A549 (cell line): Measurements from ENCODE around the gene CCDC60. TPM values are rescaled to one million over a fixed set of nuclear protein-coding genes. Genes with fewer than 3 reads are reported as not detected.

Experiments
- ATAC-seq, 2 experiments: fragments of 200-7000 bp in 1 of 2; fragments of >200 bp in 1 of 2; cut with Nextera tagmentation in 1 of 2; cut with Tn5 transposase in 1 of 2; 3 replicates each; pipeline versions ENCODE4 v1.8.0 to v1.9.1; 2018 to 2020; ENCODE audit warnings: mild to moderate bottlenecking in 1 of 2, moderate library complexity in 1 of 2
- CTCF ChIA-PET: fragments of 300-600 bp; sonication (Branson Sonifier 250); formaldehyde crosslinking; extraction: SDS; loops from one replicate; lab custom pipeline; 2021; ENCODE audit warnings: antibody characterized with exemption, inconsistent platforms; lab: Yijun Ruan, JAX
- POLR2A ChIA-PET: fragments of 350-600 bp; formaldehyde crosslinking; extraction: SDS; loops from one replicate; lab custom pipeline; 2021; ENCODE audit warnings: antibody characterized with exemption, inconsistent platforms; lab: Yijun Ruan, JAX
- DNase-seq, 2 experiments: peaks; one replicate each; pipeline versions ENCODE4 v3.0.0 to v3.0.0-alpha.2; 2011 to 2016; ENCODE audit warnings: low read depth in 1 of 2, low spot score in 1 of 2
- FAIRE-seq: peaks from 2 replicates; lab custom pipeline; 2011; peaks lifted over from hg19 to GRCh38; lab: Jason Lieb, UNC
- H3K27ac ChIP-seq, 2 experiments: fragments of >200 bp; sonication (Bioruptor Twin); formaldehyde crosslinking; 3 replicates each; pipeline ENCODE4 v1.5.1; 2016 to 2017
- H3K4me1 ChIP-seq: fragments of >200 bp; sonication (Bioruptor Twin); formaldehyde crosslinking; 3 replicates; pipeline ENCODE4 v1.6.1; 2016
- H3K4me2 ChIP-seq: fragments of >200 bp; sonication (Bioruptor Twin); formaldehyde crosslinking; 3 replicates; pipeline ENCODE4 v1.6.1; 2016
- H3K4me3 ChIP-seq: fragments of >200 bp; sonication (Bioruptor Twin); formaldehyde crosslinking; 3 replicates; pipeline ENCODE4 v1.5.1; 2016
- H3K9me3 ChIP-seq: fragments of >200 bp; sonication (Bioruptor Twin); formaldehyde crosslinking; 3 replicates; pipeline ENCODE4 v1.6.1; 2016
- CHD4 ChIP-seq: fragments of 200-600 bp; sonication (generic); IDR thresholded peaks from 2 replicates; pipeline ENCODE4 v1.6.1; 2016; ENCODE audit warnings: antibody characterized with exemption, mild to moderate bottlenecking, borderline replicate concordance
- E2F6 ChIP-seq: IDR thresholded peaks from 2 replicates; pipeline ENCODE4 v1.6.1; 2012; ENCODE audit warnings: low read depth, borderline replicate concordance
- EHMT2 ChIP-seq: fragments of 200-600 bp; sonication (generic); IDR thresholded peaks from 2 replicates; pipeline ENCODE4 v1.6.1; 2016; ENCODE audit warnings: antibody characterized with exemption, low read depth, mild to moderate bottlenecking, moderate library complexity
- FOSB ChIP-seq: fragments of 250-450 bp; sonication (Bioruptor Pico); IDR thresholded peaks from 2 replicates; pipeline ENCODE4 v1.5.0; 2020; ENCODE audit warnings: mild to moderate bottlenecking, moderate library complexity
- FOSL2 ChIP-seq, 2 experiments: fragments of 450-650 bp in 1 of 2; fragments of >200 bp in 1 of 2; sonication (Bioruptor Twin) in 1 of 2; formaldehyde crosslinking; IDR thresholded peaks; 2 replicates each; pipeline versions ENCODE4 v1.5.0 to v1.6.1; 2016 to 2020; ENCODE audit warnings: mild to moderate bottlenecking in 1 of 2, moderate library complexity in 1 of 2
- HES2 ChIP-seq: fragments of >200 bp; sonication (Bioruptor Twin); formaldehyde crosslinking; IDR thresholded peaks from 2 replicates; pipeline ENCODE4 v1.6.1; 2016
- HEYL ChIP-seq: fragments of 250-450 bp; sonication (Bioruptor Pico); IDR thresholded peaks from 2 replicates; pipeline ENCODE4 v1.8.0; 2021; ENCODE audit warnings: mild to moderate bottlenecking, moderate library complexity
- HOXB5 ChIP-seq: fragments of 250-450 bp; sonication (Bioruptor Pico); IDR thresholded peaks from 2 replicates; pipeline ENCODE4 v1.5.0; 2020; ENCODE audit warnings: mild to moderate bottlenecking, moderate library complexity
- JUNB ChIP-seq: fragments of >200 bp; sonication (Bioruptor Twin); formaldehyde crosslinking; IDR thresholded peaks from 2 replicates; pipeline ENCODE4 v1.6.1; 2016
- RAD21 ChIP-seq, 2 experiments: fragments of >200 bp in 1 of 2; sonication (Bioruptor Twin) in 1 of 2; formaldehyde crosslinking in 1 of 2; IDR thresholded peaks in 1 of 2; conservative IDR thresholded peaks in 1 of 2; 2 replicates in 1 of 2; 3 replicates in 1 of 2; pipeline ENCODE4 v1.6.1; 2012 to 2018; ENCODE audit warnings: inconsistent platforms in 1 of 2
- RFX5 ChIP-seq: fragments of 450-650 bp; IDR thresholded peaks from 2 replicates; pipeline ENCODE4 v1.7.1; 2014; ENCODE audit warnings: antibody characterized with exemption, mild to moderate bottlenecking, moderate library complexity
- SMC3 ChIP-seq: fragments of >200 bp; sonication (Bioruptor Twin); formaldehyde crosslinking; IDR thresholded peaks from 3 replicates; pipeline ENCODE4 v1.6.1; 2018; ENCODE audit warnings: inconsistent platforms
- WGBS: methylation state at CpG from one replicate; pipeline ENCODE4 v1.1.6; 2017; ENCODE audit errors: missing lambda C conversion rate; 5-methylcytosine and 5-hydroxymethylcytosine counted together
- polyA plus RNA-seq, 4 experiments: library from polyadenylated mRNA; depleted of rRNA in 3 of 4; stranded (reverse); fragments of >200 nt; fragmentation: RNase III in 1 of 4; extraction: RNeasy Plus Mini Kit Qiagen cat#74134 plus additional on column Dnase treatment in 1 of 4; gene quantifications; 2 replicates in 3 of 4; 3 replicates in 1 of 4; pipeline ENCODE4 v1.2.3, GENCODE V29; 2011 to 2017
- TF ChIP-seq, protein P1 (sequence below): IDR thresholded peaks from 2 replicates; pipeline ENCODE4 v1.6.1; 2012
- TF ChIP-seq, protein P2 (sequence below): fragments of >200 bp; sonication (Bioruptor Twin); formaldehyde crosslinking; IDR thresholded peaks from 3 replicates; pipeline ENCODE4 v1.5.1; 2016
- TF ChIP-seq, protein P3 (sequence below): fragments of 150-350 bp; IDR thresholded peaks from 2 replicates; pipeline ENCODE4 v1.6.1; 2014; ENCODE audit warnings: low read depth, mild to moderate bottlenecking, low read length

The CCDC60 gene
- polyA plus RNA-seq, 2 of the 4 experiments (the other 2 are of a cell fraction) = 0.09 TPM; not detected in 1

GRCh38 chr12:119440803-119441360 lies 106.4 kb downstream of the CCDC60 start:
- Histone ChIP-seq H3K27ac (no peak overlapping the region), H3K4me2 (no peak overlapping the region), H3K4me3 (no peak overlapping the region), H3K9me3 (no peaks in the 10 kb centered on the region), H3K4me1 (no peaks in the 10 kb centered on the region; the same call in 2 of the 3 replicates)
- no peak for DNase-seq
- FAIRE-seq = no peak
- POLR2A ChIA-PET = no interaction called here
- TF ChIP-seq HES2 (no peak), EHMT2 (no peak), HEYL (CRISPR knock-in tag) (no peak)
- TF ChIP-seq, all 56 proteins: peak for 0
- no peak for ATAC-seq
- 22% methylated on average over 6 of the region's 6 CpGs for WGBS
- CTCF ChIA-PET = interaction anchor here (1.1 to 1.7 kb wide), 4 partner anchors 19 to 104 kb away, joined by 3 to 6 read pairs (median 4); no protein-coding TSS in a partner anchor

- WGBS = 12% methylated on average over 10 of the region's 10 CpGs
- ChIA-PET CTCF (interaction anchor here (0.6 to 7.5 kb wide), 39 partner anchors 9 to 939 kb away, joined by 3 to 98 read pairs (median 4); no protein-coding TSS in a partner anchor), POLR2A (interaction anchor here (0.5 kb wide), 1 partner anchor 98 kb away, joined by 5 read pairs; no protein-coding TSS in a partner anchor)
- peaks cover 33% of the 10 kb centered on the region for H3K4me1 ChIP-seq
- DNase-seq = peak; percentile 46 to 85
- peak; percentile 21 to 87; a peak in 4 of 6 replicates for ATAC-seq
- no peak overlapping the region for H3K27ac ChIP-seq
- no peak overlapping the region; the same call in 2 of the 3 replicates for H3K4me3 ChIP-seq
- peak overlapping the region; percentile 50; the same call in 2 of the 3 replicates for H3K4me2 ChIP-seq
- H3K9me3 ChIP-seq = no peaks in the 10 kb centered on the region
- TF ChIP-seq RAD21 (conservative IDR thresholded peaks at IDR 0.05 in 1 of 2, IDR thresholded peaks at IDR 0.05 in 1 of 2) (peak; percentile 45 to 64; a peak in 4 of 5 replicates), SMC3 (peak; percentile 55)
- TF ChIP-seq, protein P1, sequence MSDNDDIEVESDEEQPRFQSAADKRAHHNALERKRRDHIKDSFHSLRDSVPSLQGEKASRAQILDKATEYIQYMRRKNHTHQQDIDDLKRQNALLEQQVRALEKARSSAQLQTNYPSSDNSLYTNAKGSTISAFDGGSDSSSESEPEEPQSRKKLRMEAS = peak; percentile 34; the same call in 1 of the 2 replicates
- TF ChIP-seq, protein P2, sequence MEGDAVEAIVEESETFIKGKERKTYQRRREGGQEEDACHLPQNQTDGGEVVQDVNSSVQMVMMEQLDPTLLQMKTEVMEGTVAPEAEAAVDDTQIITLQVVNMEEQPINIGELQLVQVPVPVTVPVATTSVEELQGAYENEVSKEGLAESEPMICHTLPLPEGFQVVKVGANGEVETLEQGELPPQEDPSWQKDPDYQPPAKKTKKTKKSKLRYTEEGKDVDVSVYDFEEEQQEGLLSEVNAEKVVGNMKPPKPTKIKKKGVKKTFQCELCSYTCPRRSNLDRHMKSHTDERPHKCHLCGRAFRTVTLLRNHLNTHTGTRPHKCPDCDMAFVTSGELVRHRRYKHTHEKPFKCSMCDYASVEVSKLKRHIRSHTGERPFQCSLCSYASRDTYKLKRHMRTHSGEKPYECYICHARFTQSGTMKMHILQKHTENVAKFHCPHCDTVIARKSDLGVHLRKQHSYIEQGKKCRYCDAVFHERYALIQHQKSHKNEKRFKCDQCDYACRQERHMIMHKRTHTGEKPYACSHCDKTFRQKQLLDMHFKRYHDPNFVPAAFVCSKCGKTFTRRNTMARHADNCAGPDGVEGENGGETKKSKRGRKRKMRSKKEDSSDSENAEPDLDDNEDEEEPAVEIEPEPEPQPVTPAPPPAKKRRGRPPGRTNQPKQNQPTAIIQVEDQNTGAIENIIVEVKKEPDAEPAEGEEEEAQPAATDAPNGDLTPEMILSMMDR = peak; percentile 73
- TF ChIP-seq, protein P3, sequence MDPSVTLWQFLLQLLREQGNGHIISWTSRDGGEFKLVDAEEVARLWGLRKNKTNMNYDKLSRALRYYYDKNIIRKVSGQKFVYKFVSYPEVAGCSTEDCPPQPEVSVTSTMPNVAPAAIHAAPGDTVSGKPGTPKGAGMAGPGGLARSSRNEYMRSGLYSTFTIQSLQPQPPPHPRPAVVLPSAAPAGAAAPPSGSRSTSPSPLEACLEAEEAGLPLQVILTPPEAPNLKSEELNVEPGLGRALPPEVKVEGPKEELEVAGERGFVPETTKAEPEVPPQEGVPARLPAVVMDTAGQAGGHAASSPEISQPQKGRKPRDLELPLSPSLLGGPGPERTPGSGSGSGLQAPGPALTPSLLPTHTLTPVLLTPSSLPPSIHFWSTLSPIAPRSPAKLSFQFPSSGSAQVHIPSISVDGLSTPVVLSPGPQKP = no peak
- no peak for FAIRE-seq
Measured at GRCh38 chr12:119444462-119445044, 110.0 kb downstream of the CCDC60 start.

- Histone ChIP-seq H3K9me3 (no peaks in the 10 kb centered on the region), H3K4me1 (peaks cover 33% of the 10 kb centered on the region), H3K4me2 (peak overlapping the region; percentile 55), H3K4me3 (no peak overlapping the region), H3K27ac (peak overlapping the region in 1 of 2 experiments; percentile 56; a peak in 3 of 6 replicates)
- peak; percentile 81 to 93 for ATAC-seq
- FAIRE-seq = no peak
- POLR2A ChIA-PET = no interaction called here
- CTCF ChIA-PET = interaction anchor here (0.9 to 7.5 kb wide), 7 partner anchors 8 to 99 kb away, joined by 3 to 98 read pairs (median 4); no protein-coding TSS in a partner anchor
- WGBS = 12% methylated on average over 3 of the region's 3 CpGs
- peak; percentile 60 for TF ChIP-seq JUNB
- TF ChIP-seq RFX5 = no peak
- TF ChIP-seq FOSL2 (IDR thresholded peaks at IDR 0.05) = peak; percentile 52; the same call in 1 of the 2 replicates
- peak; percentile 48; the same call in 1 of the 2 replicates for TF ChIP-seq FOSL2 (CRISPR knock-in tag; IDR thresholded peaks at IDR 0.05)
- DNase-seq = peak in 1 of 2 experiments; percentile 44
Measured at GRCh38 chr12:119446459-119446858, 111.9 kb downstream of the CCDC60 start.

- ChIA-PET CTCF (interaction anchor here (0.6 to 7.5 kb wide), 6 partner anchors 10 to 395 kb away, joined by 3 to 98 read pairs (median 4); no protein-coding TSS in a partner anchor), POLR2A (no interaction called here)
- no peak for TF ChIP-seq CHD4
- no peak for TF ChIP-seq FOSB (CRISPR knock-in tag)
- TF ChIP-seq HOXB5 (CRISPR knock-in tag) = no peak
- TF ChIP-seq EHMT2 = no peak
- no peak for TF ChIP-seq E2F6
- peak overlapping the region in 1 of 2 experiments; percentile 56; a peak in 3 of 6 replicates for H3K27ac ChIP-seq
- H3K4me3 ChIP-seq = no peak overlapping the region
- FAIRE-seq (no peak), DNase-seq (no peak), ATAC-seq (no peak)
- H3K4me2 ChIP-seq = peak overlapping the region; percentile 55
- H3K4me1 ChIP-seq = peaks cover 33% of the 10 kb centered on the region
- WGBS = 37% methylated on average over 7 of the region's 7 CpGs
- no peaks in the 10 kb centered on the region for H3K9me3 ChIP-seq
Measured at GRCh38 chr12:119447126-119447525, 112.6 kb downstream of the CCDC60 start.
